Endodermal cell (in vitro differentiated cells): ENCODE measurements around the gene STAT6. TPM values are rescaled to one million over a fixed set of nuclear protein-coding genes. Genes with fewer than 3 reads are reported as not detected.

Experiments used
- DNase-seq: peaks from one replicate; pipeline ENCODE4 v3.0.0-alpha.2; 2017
- H3K27ac ChIP-seq: 2 replicates; pipeline ENCODE4 v1.5.1; 2013; ENCODE audit warnings: mild to moderate bottlenecking, low read depth, low read length, moderate library complexity
- H3K27me3 ChIP-seq: 2 replicates; pipeline ENCODE4 v1.6.1; 2013; ENCODE audit warnings: mild to moderate bottlenecking, low read length, moderate library complexity; ENCODE audit not compliant: insufficient read depth, control insufficient read depth, poor library complexity, severe bottlenecking
- H3K36me3 ChIP-seq: 2 replicates; pipeline ENCODE4 v1.7.0; 2013; ENCODE audit warnings: mild to moderate bottlenecking, low read length, moderate library complexity; ENCODE audit not compliant: control insufficient read depth, insufficient read depth
- H3K4me1 ChIP-seq: one replicate; pipeline ENCODE4 v1.7.0; 2013; ENCODE audit warnings: low read length; ENCODE audit not compliant: control insufficient read depth, insufficient read depth
- H3K4me3 ChIP-seq: 2 replicates; pipeline ENCODE4 v1.5.1; 2013; ENCODE audit warnings: mild to moderate bottlenecking, low read length, moderate library complexity
- H3K9ac ChIP-seq: 2 replicates; pipeline ENCODE4 v1.6.1; 2013; ENCODE audit warnings: mild to moderate bottlenecking, low read length, moderate library complexity; ENCODE audit not compliant: poor library complexity, severe bottlenecking; ENCODE audit errors: extremely low read depth
- H3K9me3 ChIP-seq: 2 replicates; pipeline ENCODE4 v1.6.1; 2013; ENCODE audit warnings: mild to moderate bottlenecking, low read length, moderate library complexity; ENCODE audit not compliant: control insufficient read depth
- H3K27ac Mint-ChIP-seq: 2 replicates; pipeline ENCODE4 v1.8.0; 2020; ENCODE audit warnings: mixed read lengths
- H3K27me3 Mint-ChIP-seq: 2 replicates; pipeline ENCODE4 v1.8.0; 2021; ENCODE audit warnings: mild to moderate bottlenecking, mixed read lengths; ENCODE audit not compliant: insufficient read depth
- H3K36me3 Mint-ChIP-seq: 2 replicates; pipeline ENCODE4 v1.8.0; 2020; ENCODE audit warnings: low read depth, mixed read lengths
- H3K4me1 Mint-ChIP-seq: 2 replicates; pipeline ENCODE4 v1.8.0; 2020; ENCODE audit warnings: mixed read lengths
- H3K4me3 Mint-ChIP-seq: 2 replicates; pipeline ENCODE4 v1.8.0; 2020; ENCODE audit warnings: mild to moderate bottlenecking, moderate library complexity, mixed read lengths
- H3K9me3 Mint-ChIP-seq: 2 replicates; pipeline ENCODE4 v1.8.0; 2020; ENCODE audit warnings: mild to moderate bottlenecking, mixed read lengths
- WGBS, 2 experiments: methylation state at CpG; one replicate each; pipeline versions ENCODE4 v1.1.5 to v1.1.7; 2013; ENCODE audit warnings: missing lambda C conversion rate in 2 of 2, mixed read lengths in 1 of 2; ENCODE audit not compliant: insufficient coverage in 1 of 2, insufficient read length in 1 of 2; 5-methylcytosine and 5-hydroxymethylcytosine counted together
- total RNA-seq, 2 donors: library from RNA; stranded (reverse); fragmentation: NEBNext Ultra II Directional in 1 of 2; extraction: Animal tissue kit (Norgen Biotek cat#: 25700) in 1 of 2; gene quantifications; 2 replicates in 1 of 2; 3 replicates in 1 of 2; pipeline ENCODE4 v1.2.1, GENCODE V29; 2021
- TF ChIP-seq, protein P1 (sequence below): fragments of 200-600 bp; sonication (generic); conservative IDR thresholded peaks from 2 replicates; pipeline ENCODE4 v1.5.0; 2021; ENCODE audit warnings: antibody characterized with exemption, mild to moderate bottlenecking

STAT6 gene
- total RNA-seq, 2 donors from 2014 or later, result 60.2 to 102 TPM

DNA sequence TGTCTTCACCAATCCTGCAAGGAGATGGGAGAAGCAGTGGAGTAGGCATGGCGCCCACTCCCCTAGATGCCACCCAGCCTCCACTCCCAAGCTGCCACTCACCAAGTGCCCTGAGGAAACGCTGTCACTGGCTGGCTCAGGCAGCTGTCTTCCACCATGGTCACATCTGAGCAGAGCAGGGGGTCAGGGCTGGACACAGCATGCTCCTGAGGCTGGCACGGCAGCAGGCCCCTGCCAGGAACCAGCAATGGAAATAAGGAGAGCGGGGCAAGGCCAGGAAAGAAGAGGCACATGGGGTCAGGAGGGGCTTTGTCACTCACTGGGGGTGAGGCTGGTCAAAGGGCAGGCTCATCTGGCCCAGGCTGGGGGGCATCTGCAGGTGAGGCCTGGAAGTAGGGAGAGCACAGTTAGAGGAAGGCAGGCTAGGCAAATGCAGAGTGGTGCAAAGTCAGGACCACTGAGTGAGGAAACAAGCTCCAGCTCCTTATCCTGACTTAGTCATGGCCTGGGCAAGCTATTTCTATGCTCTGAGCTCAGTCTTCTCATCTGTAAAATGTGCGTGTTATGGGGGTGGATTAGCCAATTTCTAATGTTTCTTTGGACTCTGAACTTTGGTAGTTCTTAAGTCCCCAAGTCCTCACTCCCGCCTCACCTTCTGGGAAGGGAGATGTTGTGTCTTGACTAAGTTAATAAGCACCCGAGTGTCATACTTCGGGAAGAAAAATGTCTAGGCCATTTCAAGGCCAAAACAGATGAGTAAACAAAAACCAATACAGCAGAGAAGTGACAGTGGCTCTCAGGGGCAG, 14.2 kb downstream of the STAT6 start:
- Mint-ChIP-seq H3K4me3 (no peak overlapping the region), H3K27ac (no peak overlapping the region), H3K36me3 (peaks cover 57% of the 10 kb centered on the region), H3K4me1 (peaks cover 5% of the 10 kb centered on the region), H3K27me3 (no peaks in the 10 kb centered on the region), H3K9me3 (no peaks in the 10 kb centered on the region)
- no peak overlapping the region for H3K9ac ChIP-seq
- 89 to 96% methylated on average over 4 to 8 of the region's 8 CpGs for WGBS, 2 experiments
- no peaks in the 10 kb centered on the region for H3K27me3 ChIP-seq
- H3K9me3 ChIP-seq, result no peaks in the 10 kb centered on the region
- no peaks in the 10 kb centered on the region for H3K4me1 ChIP-seq
- H3K27ac ChIP-seq, result peak overlapping the region; percentile 38
- no peak for DNase-seq
- TF ChIP-seq, protein P1, sequence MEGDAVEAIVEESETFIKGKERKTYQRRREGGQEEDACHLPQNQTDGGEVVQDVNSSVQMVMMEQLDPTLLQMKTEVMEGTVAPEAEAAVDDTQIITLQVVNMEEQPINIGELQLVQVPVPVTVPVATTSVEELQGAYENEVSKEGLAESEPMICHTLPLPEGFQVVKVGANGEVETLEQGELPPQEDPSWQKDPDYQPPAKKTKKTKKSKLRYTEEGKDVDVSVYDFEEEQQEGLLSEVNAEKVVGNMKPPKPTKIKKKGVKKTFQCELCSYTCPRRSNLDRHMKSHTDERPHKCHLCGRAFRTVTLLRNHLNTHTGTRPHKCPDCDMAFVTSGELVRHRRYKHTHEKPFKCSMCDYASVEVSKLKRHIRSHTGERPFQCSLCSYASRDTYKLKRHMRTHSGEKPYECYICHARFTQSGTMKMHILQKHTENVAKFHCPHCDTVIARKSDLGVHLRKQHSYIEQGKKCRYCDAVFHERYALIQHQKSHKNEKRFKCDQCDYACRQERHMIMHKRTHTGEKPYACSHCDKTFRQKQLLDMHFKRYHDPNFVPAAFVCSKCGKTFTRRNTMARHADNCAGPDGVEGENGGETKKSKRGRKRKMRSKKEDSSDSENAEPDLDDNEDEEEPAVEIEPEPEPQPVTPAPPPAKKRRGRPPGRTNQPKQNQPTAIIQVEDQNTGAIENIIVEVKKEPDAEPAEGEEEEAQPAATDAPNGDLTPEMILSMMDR, result no peak
- H3K4me3 ChIP-seq, result no peak overlapping the region
- peaks cover 19% of the 10 kb centered on the region for H3K36me3 ChIP-seq

DNA sequence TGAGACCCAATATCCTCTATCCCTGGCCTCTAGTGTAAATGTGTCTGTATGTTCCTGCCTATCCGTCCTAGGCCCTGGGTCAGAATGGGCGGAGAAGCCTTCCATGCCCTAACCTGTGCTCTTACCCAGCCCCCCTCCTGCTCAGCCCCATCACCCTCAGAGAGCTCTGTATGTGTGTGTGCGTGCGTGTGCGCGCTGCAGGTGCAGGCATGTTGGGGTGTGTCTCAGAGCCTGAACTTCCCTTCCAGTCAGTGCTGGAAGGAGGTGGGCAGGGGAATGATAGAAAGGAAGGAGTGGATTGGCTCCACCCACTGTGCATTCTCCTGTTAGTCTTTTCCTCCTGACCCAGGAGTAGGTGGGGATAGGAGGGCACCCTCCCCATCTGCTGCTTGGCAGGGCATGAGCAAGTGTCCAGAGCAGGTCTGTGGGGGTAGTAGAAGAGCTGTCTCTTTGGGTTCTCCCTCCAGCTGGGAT, 15.0 kb downstream of the STAT6 start:
- Mint-ChIP-seq H3K27me3 (no peaks in the 10 kb centered on the region), H3K9me3 (no peaks in the 10 kb centered on the region)

DNA sequence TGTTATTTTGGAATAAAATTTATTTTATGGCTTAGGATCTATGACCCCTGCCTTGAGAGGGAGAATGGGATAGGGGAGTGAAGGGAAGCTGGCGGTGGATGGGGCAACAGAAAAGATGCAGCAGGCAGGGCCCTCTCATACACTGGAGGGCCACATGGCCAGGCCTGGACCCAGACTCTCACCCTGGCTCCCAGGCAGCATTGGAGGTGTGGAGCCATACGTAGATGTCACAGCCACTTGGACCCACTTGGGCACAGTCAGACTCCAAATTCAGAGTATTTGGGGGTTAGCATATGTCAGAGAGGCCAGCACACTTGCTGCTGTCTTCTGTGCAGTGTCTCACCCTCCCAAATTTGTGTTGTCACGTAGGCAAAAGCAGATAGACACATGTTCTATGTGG, 15.7 kb downstream of the STAT6 start:
- H3K36me3 ChIP-seq, result peaks cover 19% of the 10 kb centered on the region
- H3K9me3 ChIP-seq, result no peaks in the 10 kb centered on the region
- H3K4me3 Mint-ChIP-seq, result no peak overlapping the region
- TF ChIP-seq, protein P1, result no peak
- no peak overlapping the region for H3K9ac ChIP-seq
- no peak overlapping the region for H3K4me3 ChIP-seq
- H3K4me1 ChIP-seq, result peaks cover 2% of the 10 kb centered on the region
- H3K36me3 Mint-ChIP-seq, result peaks cover 61% of the 10 kb centered on the region
- no peaks in the 10 kb centered on the region for H3K9me3 Mint-ChIP-seq
- no peaks in the 10 kb centered on the region for H3K27me3 ChIP-seq
- no peak for DNase-seq
- H3K4me1 Mint-ChIP-seq, result peaks cover 5% of the 10 kb centered on the region
- H3K27ac ChIP-seq, result no peak overlapping the region
- WGBS, 2 experiments, result 93 to 100% methylated on average over 1 to 3 of the region's 3 CpGs
- H3K27me3 Mint-ChIP-seq, result no peaks in the 10 kb centered on the region
- H3K27ac Mint-ChIP-seq, result no peak overlapping the region

More for the DNA sequence above, 15.0 kb downstream of the STAT6 start:
- Mint-ChIP-seq H3K36me3 (peaks cover 60% of the 10 kb centered on the region), H3K4me1 (peaks cover 5% of the 10 kb centered on the region), H3K27ac (no peak overlapping the region), H3K4me3 (no peak overlapping the region)
- TF ChIP-seq, protein P1, result no peak
- H3K4me1 ChIP-seq, result no peaks in the 10 kb centered on the region
- H3K9ac ChIP-seq, result no peak overlapping the region
- peaks cover 19% of the 10 kb centered on the region for H3K36me3 ChIP-seq
- no peak for DNase-seq
- WGBS, 2 experiments, result 97% methylated on average over 6 of the region's 6 CpGs; no CpG with 5 or more reads in 1 of the 2 experiments
- no peak overlapping the region for H3K4me3 ChIP-seq
- H3K27ac ChIP-seq, result peak overlapping the region; percentile 22
- no peaks in the 10 kb centered on the region for H3K27me3 ChIP-seq
- H3K9me3 ChIP-seq, result no peaks in the 10 kb centered on the region
